HG02973 (cell line): Measurements from ENCODE around the gene HMGXB3.

Experiments used
- ATAC-seq: cut with Tn5 transposase; IDR thresholded peaks from one replicate; pipeline ENCODE4 v1.9.1; 2021; ENCODE audit warnings: moderate library complexity; ENCODE audit not compliant: unreplicated experiment

Gene HMGXB3

DNA sequence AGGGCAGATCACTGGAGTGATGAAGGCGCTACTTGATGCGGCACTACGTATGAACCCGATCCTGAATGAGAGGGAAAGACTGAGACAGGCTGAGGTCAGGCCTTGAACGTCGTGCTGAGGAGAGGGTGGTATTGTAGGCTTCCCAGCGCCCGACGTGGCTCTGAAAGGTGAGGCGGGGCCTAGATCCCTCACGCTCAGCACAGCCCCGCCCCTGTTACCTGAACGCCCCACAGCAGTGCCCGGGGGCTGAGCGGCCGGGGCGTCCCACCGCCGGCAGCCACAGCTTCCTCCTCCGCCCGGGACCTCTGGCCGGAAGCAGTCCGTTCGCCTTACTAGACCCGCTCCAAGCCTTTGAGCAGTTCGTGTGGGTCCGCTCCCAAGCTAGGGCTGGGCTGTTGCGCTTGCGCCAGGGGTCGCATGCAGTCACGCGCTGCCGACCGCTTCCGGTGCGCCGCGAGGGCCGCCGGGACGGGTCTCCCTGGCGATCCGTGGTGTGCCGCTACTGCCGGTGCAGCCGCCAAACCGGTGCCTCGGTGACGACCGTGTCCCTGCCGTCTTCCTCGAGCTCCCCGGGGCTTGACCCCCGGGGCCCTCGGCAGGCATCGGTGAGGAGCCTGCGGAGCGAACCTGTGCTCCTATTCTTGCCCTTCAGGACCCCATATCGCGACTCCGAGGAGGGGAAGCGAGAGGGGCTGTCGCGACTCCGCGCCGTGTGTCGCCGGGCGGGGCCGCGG lies at the start of gene HMGXB3, which contains the start of gene TIGD6:
Gene HMGXB3, plus strand, starts transcription at position 484 of the 734 bp plus-strand sequence. CDS start 4,114 bp downstream, outside the sequence.
Gene TIGD6, minus strand, starts transcription at position 399 of the 734 bp plus-strand sequence. CDS start 4,306 bp downstream, outside the sequence.
- ATAC-seq, result peak; percentile 82

GRCh38 chr5:149951138-149951749 lies 49.3 kb upstream of the HMGXB3 start:
- ATAC-seq, result no peak

- no peak for ATAC-seq
These were observed 47.0 kb upstream of the HMGXB3 start for GRCh38 chr5:149953436-149954121.

- no peak for ATAC-seq
These were observed 45.7 kb upstream of the HMGXB3 start for GRCh38 chr5:149954798-149955197.

DNA sequence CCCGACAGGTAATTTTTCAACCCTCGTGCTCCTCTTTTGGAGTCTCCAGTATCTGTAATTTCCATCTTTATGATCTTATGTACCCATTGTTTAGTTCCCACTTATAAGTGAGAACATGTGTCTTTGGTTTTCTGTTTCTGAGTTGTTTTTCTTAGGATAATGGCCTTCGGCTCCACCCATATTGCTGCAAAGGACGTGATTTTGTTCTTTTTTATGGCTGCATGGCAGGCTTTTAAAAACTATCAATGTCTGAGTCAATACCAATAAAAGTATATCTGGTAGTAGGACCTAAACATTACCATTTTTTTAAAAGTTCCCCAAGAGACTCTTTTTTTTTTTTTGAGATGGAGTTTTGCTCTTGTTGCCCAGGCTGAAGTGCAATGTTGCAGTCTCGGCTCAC lies 43.9 kb upstream of the HMGXB3 start:
- no peak for ATAC-seq

DNA sequence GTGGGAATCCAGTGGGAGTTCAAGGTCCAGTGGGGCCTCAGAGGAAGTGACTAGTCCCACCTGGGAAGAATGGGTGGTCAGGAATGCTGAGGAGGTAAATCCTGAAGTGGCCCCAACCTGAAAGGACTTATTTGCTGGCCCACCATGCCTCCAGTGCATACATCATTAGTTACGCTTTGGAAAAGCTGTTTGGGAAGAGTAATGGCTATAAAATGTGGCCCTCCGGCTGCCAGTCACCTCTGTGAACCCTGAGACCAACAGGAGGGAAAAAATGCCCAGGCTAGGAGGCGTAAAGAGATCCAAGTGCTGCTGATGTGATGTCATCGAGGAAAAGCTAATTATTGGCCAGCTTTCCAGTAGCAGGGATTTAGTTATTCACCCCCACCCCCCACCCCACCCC lies 42.7 kb upstream of the HMGXB3 start:
- ATAC-seq, result no peak

DNA sequence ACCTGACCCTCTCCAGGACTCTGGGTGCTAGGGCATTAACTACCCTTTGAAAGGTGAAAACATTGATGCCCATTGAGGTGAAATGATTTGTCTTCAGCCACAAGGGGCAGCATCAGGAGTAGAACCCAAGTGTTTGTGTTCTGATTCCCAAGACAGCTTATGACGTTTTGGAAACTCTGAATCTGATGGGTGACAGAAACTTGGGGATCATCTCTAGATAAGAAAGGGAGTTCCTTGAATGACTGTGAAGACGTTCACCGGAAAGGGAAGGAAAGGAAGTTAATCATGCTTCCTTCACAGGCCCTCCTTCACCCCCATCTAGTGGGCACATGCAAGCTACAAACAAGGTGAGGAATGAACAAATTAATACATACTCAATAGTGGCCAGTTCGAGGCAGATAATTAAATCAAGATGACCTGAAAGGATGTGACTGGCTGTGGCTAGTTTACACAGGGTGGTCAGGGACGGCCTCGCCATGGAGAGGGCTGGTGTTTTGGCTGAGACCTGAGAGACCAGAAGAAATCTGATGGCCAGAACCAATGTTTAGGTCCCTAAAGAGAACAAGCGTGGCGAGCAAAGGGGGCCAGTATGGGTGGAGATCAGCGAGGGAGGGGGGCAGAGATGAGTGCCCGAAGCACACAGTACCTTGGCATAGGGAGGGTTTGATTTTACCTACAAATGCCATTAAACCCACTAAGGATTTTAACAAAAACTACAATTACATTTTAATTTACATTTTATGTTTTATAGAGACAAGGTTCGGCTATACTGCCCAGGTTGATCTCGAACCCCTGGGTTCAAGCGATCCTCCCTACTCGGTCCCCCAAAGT lies 40.9 kb upstream of the HMGXB3 start:
- no peak for ATAC-seq

- peak; percentile 99 for ATAC-seq
These were observed 40.0 kb upstream of the HMGXB3 start, which contains the start of gene SLC26A2 for GRCh38 chr5:149960272-149961185. SLC26A2 (plus strand) TSS chr5:149960758; CDS start chr5:149977653, 16,895 bp downstream.

DNA sequence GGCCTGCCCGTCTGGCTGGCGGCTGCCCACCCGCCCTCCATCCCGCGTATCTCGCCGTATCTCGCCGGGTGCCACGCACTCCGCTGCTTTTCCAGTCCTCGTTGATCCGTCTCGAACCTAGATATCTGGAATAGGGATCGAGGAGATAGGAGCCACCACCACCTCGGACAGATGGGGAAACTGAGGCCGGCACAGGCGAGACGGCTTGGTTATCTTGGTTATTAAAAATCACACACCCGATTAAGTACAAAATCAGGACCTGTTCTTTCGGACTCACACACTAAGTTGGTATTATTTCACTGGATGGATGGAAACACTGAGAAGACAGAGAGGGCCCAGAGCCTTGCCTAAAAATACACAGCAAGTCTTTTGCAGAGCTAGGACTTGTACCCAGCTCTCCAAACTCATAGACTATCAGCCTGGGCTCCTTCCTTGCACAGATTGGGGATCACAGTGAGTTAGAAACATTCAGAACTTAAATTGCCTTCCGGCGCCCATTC lies 39.3 kb upstream of the HMGXB3 start:
- ATAC-seq, result no peak

DNA sequence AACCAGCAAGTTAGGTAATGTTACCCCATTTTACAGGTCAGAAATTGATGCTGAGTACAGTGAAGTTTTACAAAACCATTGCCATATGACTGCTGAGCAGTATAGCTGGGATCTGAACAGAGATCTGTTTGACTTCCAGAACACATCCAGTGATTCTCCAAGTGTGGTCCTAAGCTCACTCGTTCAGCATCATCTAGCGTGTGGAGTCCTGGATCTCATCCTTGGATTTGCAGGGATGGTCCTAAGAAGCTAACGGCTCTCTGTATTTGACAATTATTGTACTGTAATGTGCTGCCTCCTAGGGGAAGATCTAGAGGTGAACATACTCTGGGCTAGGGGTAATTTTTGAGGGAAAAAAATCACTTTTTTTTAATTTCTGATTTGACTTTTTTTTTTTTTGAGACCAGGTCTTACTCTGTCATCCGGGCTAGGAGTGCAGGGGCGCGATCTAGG lies 38.6 kb upstream of the HMGXB3 start:
- no peak for ATAC-seq

GRCh38 chr5:149962601-149963300 lies 37.8 kb upstream of the HMGXB3 start:
- no peak for ATAC-seq

GRCh38 chr5:149963729-149964128 lies 36.8 kb upstream of the HMGXB3 start:
- no peak for ATAC-seq

DNA sequence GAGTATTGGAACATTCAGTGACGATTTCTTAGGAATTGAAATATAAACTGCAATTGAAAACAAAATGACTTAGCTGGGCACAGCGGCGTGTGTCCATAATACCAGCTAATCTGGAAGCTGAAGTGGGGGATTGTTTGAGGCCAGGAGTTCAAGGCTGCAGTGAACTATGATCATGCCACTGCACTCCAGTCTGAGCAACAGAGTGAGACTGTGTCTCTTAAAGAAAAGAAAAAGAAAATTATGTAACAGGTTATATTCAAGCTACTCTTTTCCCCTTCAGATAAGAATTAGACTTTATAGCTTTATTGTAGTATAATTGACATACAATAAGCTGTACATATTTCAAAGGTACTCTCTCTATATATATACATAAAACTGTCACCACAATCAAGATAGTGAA lies 33.6 kb upstream of the HMGXB3 start:
- ATAC-seq, result no peak

DNA sequence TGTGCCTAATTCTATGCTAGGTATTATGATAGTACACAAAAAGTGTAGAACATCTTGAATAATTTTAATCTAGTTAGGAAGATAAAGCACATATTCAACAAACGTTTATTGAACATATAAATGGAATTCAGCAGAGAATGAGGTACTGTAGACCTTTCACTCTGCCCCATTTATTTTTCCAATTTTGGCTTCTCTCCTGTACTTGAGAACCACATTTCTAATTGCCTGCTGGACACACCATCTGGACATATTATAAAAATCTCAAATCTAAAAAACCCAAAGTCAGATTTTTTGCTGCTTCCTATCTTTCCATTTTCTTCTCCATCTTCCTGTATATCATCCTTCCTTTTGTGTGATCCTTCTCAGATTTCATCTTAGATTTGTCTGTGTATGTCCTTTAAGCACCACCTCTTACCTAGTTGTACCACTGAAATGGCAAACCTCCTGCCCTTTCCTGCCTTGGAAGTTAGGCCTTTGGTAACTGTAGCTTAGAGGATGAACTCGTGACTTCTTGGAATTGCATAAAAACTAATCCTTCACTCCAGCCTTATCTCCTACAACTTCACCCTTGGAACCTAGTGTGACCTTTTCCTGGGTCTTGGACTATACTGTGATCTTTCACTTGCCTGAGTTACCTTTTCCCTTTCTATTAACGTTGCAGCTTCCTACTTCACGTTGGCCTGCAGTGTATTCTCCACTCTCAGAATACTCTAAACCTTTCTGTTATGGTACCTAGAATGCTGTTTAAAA lies 31.2 kb upstream of the HMGXB3 start:
- no peak for ATAC-seq

- no peak for ATAC-seq
These were observed 25.1 kb upstream of the HMGXB3 start for GRCh38 chr5:149975409-149975808.

DNA sequence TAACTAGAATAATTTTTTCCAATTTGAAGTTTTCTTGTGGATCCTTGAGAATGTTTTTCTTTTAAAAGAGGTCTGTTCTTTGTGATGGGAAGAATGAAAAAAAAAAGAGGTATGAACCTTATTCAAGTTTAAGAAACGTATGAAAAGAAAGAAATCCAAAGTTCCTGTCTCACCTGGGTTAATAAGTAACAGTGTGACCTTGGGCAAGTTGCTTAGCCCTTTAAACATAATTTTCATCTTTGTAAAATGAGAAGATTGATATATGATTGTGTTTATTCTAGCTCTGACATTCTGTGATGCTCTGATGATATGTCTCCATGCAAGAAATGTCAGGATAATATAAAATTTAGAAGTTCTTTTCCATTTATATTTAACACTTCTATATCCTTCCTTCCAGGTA lies 20.6 kb upstream of the HMGXB3 start:
- ATAC-seq, result no peak

- no peak for ATAC-seq
These were observed 19.3 kb upstream of the HMGXB3 start for GRCh38 chr5:149981206-149981605.

- no peak for ATAC-seq
These were observed 18.0 kb upstream of the HMGXB3 start for GRCh38 chr5:149982505-149982904.
